Right renal pelvis (tissue), 4 donors: ENCODE measurements around the gene KDM2B. TPM values are rescaled to one million over a fixed set of nuclear protein-coding genes. Genes with fewer than 3 reads are reported as not detected.

ENCODE experiments used
- DNase-seq, 4 donors: peaks; one replicate each; pipeline ENCODE4 v3.0.0-alpha.2; 2013; ENCODE audit warnings: low read depth in 4 of 4, low spot score in 3 of 4, missing footprints in 1 of 4
- polyA plus RNA-seq, 4 donors: library from polyadenylated mRNA; unstranded; fragments of 120-200 nt; gene quantifications; one replicate each; pipeline ENCODE4 v1.2.1, GENCODE V29; 2013; ENCODE audit not compliant: insufficient read length in 4 of 4

The KDM2B gene
- polyA plus RNA-seq, 4 donors = 71.5 to 75.8 (median 74.1) TPM

DNA sequence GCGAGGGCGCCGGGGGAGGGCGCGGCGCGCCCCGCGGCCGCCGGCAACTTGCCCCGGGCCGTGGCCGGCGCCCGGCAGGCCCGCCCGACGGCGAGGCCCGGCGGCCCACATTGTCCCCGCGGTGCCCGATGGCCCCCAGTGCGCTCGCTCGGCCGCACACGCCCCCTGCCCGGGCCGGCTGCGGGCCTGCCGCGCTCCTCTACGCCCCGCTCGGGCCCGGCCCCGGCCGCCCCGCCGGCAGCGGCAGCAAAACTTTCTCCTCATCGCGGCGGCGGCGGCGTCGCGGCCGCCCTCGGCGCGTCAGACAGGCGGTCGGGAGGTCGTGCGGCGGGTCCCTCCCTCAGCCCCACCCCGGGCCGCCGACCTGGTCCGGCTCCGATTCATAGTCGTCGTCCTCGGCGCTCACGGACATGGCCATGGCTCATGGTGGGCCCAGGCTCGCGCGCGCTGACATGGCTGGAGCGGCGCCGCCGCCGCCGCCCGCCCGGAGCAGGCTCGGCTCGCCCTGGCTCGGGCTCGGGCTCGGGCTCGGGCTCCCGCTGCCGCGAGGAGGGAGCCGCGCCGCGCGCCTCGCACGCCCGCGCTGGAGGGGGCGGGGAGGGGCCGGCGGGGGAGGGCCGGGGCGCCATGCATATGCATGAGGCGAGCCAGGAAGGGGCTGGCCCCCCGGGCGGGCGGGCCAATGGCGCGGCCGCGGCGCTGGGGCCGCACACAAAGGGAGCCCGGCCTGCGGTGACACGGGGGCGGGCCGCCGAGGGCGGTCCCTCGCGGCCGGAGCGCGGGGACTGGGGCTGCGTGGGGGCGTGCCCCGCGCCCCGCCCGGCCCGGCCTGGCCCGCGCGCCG is 113.8 kb downstream of the KDM2B start:
- peak; percentile 64 to 83 (median 82) for DNase-seq

- DNase-seq = no peak
Measured at GRCh38 chr12:121465921-121466793, 114.7 kb downstream of the KDM2B start.

DNA sequence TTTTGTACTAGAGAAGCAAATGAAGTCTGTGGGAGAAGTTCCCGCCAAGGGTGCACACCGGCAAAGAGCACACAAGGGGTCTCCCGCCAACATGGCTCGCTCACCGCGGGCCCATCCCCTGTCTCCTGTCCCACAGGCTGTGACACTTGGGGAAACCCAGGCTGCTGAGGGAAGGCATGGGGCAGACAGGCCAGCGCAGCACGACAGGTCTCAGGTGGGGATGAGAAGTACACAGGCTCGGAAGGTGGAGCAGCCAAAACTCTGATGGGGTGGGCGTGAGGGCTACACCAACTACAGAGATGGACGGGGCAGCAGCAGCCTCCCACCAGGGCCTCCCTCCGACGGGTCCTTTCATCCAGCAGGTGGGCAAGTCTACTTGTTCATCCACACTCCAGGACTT is 116.5 kb downstream of the KDM2B start:
- DNase-seq = no peak

DNA sequence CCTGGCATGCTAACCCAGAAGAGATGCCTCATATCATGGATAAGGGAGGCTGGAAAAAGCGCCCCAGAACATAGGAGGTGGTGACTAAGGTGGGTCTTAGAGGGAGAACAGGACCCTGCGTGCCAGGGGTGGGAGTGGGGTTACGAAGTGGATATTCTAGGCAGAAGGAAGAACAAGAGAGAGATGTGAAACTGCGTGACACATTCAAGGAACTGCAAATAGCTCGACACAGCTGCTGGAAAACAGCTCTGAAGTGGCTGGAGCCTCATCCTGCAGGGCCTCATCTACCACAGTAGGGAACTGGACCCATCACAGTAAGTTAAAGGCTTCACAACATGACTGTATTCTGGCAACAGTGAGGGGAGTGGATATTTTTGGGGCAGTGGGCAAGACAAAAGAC is 119.8 kb downstream of the KDM2B start:
- no peak for DNase-seq

DNA sequence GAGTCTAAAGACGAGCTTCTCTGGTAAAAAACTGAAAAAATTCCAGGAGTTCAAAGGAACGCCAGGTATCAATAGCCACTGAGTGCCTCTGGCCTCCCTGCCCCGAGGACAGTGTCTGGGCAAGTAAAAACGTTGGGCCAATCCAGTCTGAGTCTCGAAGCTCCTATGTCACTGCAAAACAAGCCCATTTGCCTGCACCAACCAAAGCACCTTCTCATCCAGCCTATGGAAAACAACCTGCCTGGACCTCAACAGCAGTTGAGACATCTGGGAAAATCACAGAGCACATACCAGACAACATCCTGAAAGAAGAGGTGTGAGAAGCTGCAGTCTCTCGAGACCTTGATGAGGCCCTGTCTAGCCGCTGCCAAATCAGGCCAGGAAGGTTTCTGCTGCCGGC is 124.3 kb downstream of the KDM2B start:
- no peak for DNase-seq

DNA sequence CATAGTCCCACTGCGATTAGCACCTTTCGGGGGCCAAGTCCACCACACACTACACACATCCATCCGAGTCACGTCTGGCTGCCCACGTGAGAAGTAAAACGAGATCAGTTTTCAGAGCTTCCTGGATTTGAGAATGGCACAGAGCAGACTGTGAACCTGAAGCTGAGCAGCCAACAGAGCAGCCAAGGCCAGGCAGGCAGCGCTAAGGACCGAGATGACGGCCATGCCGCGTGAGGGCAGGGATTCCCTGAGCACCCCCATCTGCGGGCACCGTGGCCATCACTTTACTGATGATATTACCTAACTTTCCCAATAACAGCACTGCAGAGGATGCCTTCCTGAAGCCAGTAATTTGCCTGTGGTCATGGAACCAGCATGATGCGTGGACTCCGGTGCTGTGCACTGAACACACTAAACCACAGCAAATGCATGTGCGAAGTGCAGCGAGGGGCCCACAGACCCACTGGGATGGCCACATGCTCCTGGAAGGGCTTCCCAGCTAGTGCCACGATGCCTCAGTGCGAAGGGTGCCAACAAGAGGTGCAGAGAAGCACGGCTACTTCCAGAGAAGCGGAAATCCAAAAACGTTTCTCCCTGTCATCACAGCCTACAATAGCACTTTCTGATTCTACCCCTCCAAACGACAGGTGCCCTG is 124.9 kb downstream of the KDM2B start:
- no peak for DNase-seq

DNA sequence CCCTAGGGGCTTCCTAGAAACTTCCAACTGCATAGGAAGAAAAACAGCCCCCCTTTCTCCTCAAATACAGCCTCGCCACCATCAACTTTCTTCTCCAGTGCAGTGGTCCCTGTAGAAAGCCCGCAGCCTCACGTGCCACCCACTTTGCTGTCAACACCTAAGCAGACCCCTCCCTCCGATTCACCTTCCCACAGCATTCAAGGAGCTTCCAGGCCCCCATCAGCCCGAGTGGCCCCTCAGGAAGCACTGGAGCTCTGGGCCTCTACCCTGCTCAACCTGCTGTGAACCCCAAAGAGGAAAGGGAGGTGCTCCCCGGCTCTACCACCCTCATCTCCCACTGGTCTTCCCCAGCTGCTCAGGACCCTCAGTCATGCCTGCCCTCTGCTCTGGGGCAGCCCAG is 125.9 kb downstream of the KDM2B start:
- DNase-seq = no peak

- no peak for DNase-seq
Measured at GRCh38 chr12:121453629-121454028, 127.2 kb downstream of the KDM2B start.

DNA sequence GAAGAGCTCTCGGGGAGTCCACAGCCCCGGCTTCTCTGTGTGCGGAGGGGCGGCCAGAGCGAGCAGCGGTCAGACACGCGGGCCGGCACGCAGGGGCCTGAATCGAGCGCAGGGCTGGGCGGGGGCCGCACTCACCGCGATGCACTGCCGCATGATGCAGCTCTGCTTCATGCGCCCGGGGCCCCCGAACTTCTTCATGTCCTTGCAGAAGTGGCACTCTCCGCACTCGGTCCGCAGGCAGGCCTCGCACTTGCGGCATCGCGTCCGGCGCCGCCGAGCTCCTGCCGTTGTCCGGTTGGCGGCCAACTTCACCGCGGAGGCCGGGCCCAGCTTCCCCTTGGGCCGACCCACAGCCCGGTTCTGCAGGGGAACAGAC is 127.8 kb downstream of the KDM2B start:
- no peak for DNase-seq

- no peak for DNase-seq
Measured at GRCh38 chr12:121452340-121452984, 128.4 kb downstream of the KDM2B start.

DNA sequence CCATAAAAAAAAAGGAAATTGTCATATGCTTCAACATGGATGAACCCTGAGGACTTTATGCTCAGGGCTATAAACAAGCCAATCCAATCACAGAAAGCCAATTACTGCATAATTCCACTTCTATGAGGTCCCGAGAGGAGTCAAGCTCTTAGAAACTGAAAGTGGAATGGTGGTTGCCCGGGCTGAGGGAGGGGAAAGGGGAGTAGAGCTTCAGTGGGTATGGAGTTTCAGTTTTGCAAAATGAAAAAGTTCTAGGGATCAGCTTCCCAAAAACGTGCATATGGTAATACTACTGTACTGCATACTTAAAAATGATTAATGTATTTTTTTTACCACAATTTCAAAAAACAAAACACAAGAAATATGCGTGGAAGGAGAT is 128.9 kb downstream of the KDM2B start:
- DNase-seq = no peak

DNA sequence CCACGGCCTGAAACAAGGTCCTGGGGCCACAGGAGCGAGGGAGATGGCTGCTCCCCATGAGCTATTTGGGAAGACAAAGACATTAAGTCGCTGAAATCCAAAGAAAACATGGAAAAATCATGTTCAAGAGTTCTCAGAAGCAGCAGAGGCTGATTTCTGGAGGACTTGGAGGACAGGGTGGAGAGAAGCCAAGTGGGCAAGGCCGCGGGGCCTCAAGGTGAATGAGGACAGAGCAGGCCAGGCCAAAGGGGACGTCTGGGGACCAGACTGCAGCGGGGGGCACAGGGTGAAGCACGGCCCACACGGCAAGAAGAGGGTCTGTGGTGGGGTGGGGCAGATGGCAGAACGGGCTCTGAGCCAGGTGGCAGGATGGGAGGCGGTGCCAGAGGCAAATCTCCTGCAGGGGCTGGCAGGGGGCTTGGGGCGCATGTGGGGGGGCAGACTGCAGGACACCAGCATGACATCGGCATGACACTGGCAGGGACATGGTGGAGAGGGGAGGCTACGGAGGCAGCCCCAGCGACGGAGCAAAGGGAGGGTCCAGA is 132.0 kb downstream of the KDM2B start:
- no peak for DNase-seq

GRCh38 chr12:121446750-121447149 is 134.1 kb downstream of the KDM2B start:
- no peak for DNase-seq

DNA sequence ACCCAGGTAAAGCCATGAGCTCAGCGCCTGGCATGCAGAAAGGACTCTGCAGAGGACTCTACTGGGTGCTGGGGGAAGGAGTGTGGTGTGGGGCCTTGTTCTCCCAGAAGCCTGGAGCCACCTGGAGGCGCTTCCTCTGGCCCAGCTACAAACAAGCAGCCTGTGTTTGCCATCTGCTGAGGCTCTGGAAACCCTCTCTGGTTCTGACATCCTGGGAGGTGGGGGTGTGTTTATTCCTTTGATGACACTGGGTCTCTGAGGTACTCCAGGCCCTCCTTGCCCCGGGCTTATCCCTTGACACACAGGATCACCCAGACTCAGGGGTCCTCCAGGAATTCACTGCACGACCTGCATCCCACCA is 136.0 kb downstream of the KDM2B start:
- no peak for DNase-seq

GRCh38 chr12:121443911-121444841 is 136.6 kb downstream of the KDM2B start:
- no peak for DNase-seq

- peak in 1 of 4 donors; percentile 63 for DNase-seq
Measured at GRCh38 chr12:121443193-121443870, 137.5 kb downstream of the KDM2B start.

- DNase-seq = no peak
Measured at GRCh38 chr12:121442028-121442948, 138.5 kb downstream of the KDM2B start.

GRCh38 chr12:121441555-121441954 is 139.3 kb downstream of the KDM2B start:
- DNase-seq = no peak
